OCI-LY7 (cell line): ENCODE data around the gene ZNF410. TPM values are rescaled to one million over a fixed set of nuclear protein-coding genes. Genes with fewer than 3 reads are reported as not detected.

Experiments
- BruUV-seq: library from RNA; stranded (reverse); fragments of 400-500 nt; replicated peaks from 2 replicates; lab custom pipeline; 2021; lab: Mats Ljungman, UMichigan
- CTCF ChIA-PET: fragments of 300-600 bp; sonication (Branson Sonifier 250); formaldehyde crosslinking; loops from one replicate; lab custom pipeline; 2022; ENCODE audit warnings: antibody characterized with exemption; ENCODE audit not compliant: unreplicated experiment; lab: Charles Lee
- POLR2A ChIA-PET: fragments of 300-600 bp; sonication (Branson Sonifier 250); formaldehyde crosslinking; loops from one replicate; lab custom pipeline; 2022; ENCODE audit warnings: antibody characterized with exemption; lab: Charles Lee
- DNase-seq: peaks from one replicate; pipeline ENCODE4 v3.0.0-alpha.2; 2015; ENCODE audit warnings: low spot score
- H2AFZ ChIP-seq: fragments of 200-600 bp; sonication (generic), shearing (Covaris generic); 2 replicates; pipeline ENCODE4 v1.6.1; 2014; ENCODE audit warnings: mild to moderate bottlenecking, antibody characterized with exemption, low read length, moderate library complexity
- H3K27ac ChIP-seq: fragments of 200-600 bp; sonication (generic); 2 replicates; pipeline ENCODE4 v1.5.1; 2014; ENCODE audit warnings: mixed run types, low read depth, mild to moderate bottlenecking, moderate library complexity, low read length, inconsistent platforms; ENCODE audit not compliant: poor library complexity, severe bottlenecking
- H3K36me3 ChIP-seq: fragments of 200-600 bp; sonication (generic); 2 replicates; pipeline ENCODE4 v1.6.1; 2014; ENCODE audit warnings: mild to moderate bottlenecking, antibody characterized with exemption, low read length, moderate library complexity, mixed read lengths; ENCODE audit not compliant: insufficient read depth
- H3K4me1 ChIP-seq: fragments of 200-600 bp; sonication (generic); 2 replicates; pipeline ENCODE4 v1.5.1; 2014; ENCODE audit warnings: mild to moderate bottlenecking, low read length; ENCODE audit not compliant: insufficient read depth, poor library complexity, severe bottlenecking
- H3K4me2 ChIP-seq: fragments of 200-600 bp; sonication (generic); 2 replicates; pipeline ENCODE4 v1.6.1; 2014; ENCODE audit warnings: mild to moderate bottlenecking, low read length
- H3K4me3 ChIP-seq: fragments of 200-600 bp; sonication (generic); 2 replicates; pipeline ENCODE4 v1.5.1; 2014; ENCODE audit warnings: mild to moderate bottlenecking, low read depth, low read length; ENCODE audit not compliant: poor library complexity, severe bottlenecking
- H3K79me2 ChIP-seq: fragments of 200-600 bp; sonication (generic); 2 replicates; pipeline ENCODE4 v1.6.1; 2016; ENCODE audit warnings: low read depth, mild to moderate bottlenecking, low read length, moderate library complexity, mixed read lengths; ENCODE audit not compliant: insufficient read depth
- H3K9me2 ChIP-seq: fragments of 200-600 bp; sonication (generic); 2 replicates; pipeline ENCODE4 v1.6.1; 2016; ENCODE audit warnings: mild to moderate bottlenecking, low read length, mixed read lengths; ENCODE audit not compliant: insufficient read depth
- H3K9me3 ChIP-seq: fragments of 200-600 bp; sonication (generic); 2 replicates; pipeline ENCODE4 v1.6.1; 2014; ENCODE audit warnings: mild to moderate bottlenecking, mixed run types, low read length, mixed read lengths
- H4K20me1 ChIP-seq: fragments of 200-600 bp; sonication (generic); 2 replicates; pipeline ENCODE4 v1.6.1; 2014; ENCODE audit warnings: mild to moderate bottlenecking, antibody characterized with exemption, low read length, moderate library complexity, mixed read lengths; ENCODE audit not compliant: insufficient read depth
- EZH2phosphoT487 ChIP-seq: fragments of 200-600 bp; sonication (generic); IDR thresholded peaks from 2 replicates; pipeline ENCODE4 v1.6.1; 2018; ENCODE audit warnings: low read depth, borderline replicate concordance, mild to moderate bottlenecking, mixed run types, antibody characterized with exemption, low read length, moderate library complexity, mixed read lengths
- intact Hi-C: fragments of 100-400 bp; cut with micrococcal nuclease; formaldehyde crosslinking; loops from one replicate; pipeline ENCODE4 v1.10.0; 2022; ENCODE audit not compliant: unreplicated experiment
- total RNA-seq, 2 experiments: library from RNA; depleted of rRNA in 1 of 2; stranded (reverse); fragments of >200 nt in 1 of 2; shearing (Covaris generic) in 1 of 2; gene quantifications; 2 replicates each; pipeline ENCODE4 v1.2.3, GENCODE V29; 2014 to 2022
- TF ChIP-seq, protein P1 (sequence below): fragments of 200-600 bp; sonication (generic); conservative IDR thresholded peaks from 2 replicates; pipeline ENCODE4 v1.5.1; 2014; ENCODE audit warnings: mild to moderate bottlenecking, antibody characterized with exemption, low read length, moderate library complexity, mixed read lengths

ZNF410 gene
- total RNA-seq, 2 experiments from 2014 or later: 41.6 to 45.2 TPM

DNA sequence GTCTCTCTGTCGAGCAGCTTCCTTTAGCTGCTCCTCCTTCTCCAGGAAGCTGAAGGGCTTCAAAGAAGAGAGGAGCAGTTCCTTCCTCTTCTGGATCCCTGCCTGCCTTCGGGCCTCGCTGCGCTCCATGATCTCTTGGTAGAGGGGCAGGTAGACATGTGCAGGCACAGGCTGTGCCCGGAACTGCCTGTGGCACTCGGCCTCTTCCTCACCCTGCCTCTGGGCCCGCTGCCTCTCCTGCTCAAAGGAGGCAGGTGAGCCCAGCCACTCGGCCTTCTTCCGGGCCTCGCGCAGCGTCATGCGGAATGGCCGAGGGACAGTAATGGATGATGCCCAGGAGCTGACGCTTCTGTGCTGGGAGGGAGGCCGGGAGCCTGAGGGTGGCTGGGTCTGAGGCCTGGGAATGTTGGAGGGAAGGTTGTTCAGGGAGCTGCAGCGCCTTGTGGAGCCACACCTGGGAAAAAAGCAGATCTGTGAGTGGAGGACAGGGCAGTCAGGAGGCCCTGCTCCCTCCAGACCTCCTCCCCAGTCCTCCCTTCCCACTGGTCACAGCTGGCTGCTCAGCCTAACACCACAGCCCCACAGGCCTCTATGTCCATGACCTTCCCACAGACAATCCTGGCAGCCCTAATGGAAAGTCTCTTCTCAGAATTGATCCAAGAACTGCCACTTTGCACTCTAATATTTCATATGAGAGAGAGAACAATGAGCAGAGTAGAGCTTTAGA, 57.9 kb downstream of the ZNF410 start:
- no peak overlapping the region for H3K4me3 ChIP-seq
- no peak overlapping the region for H3K27ac ChIP-seq
- no peaks in the 10 kb centered on the region for H3K36me3 ChIP-seq
- no peaks in the 10 kb centered on the region for H3K9me3 ChIP-seq
- H2AFZ ChIP-seq: no peak overlapping the region
- H3K4me1 ChIP-seq: peaks cover 6% of the 10 kb centered on the region
- no peak for DNase-seq
- ChIA-PET POLR2A (no interaction called here), CTCF (no interaction called here)
- H3K4me2 ChIP-seq: no peak overlapping the region
- intact Hi-C loops: no loop called here
- no peaks in the 10 kb centered on the region for H3K79me2 ChIP-seq
- H3K9me2 ChIP-seq: no peaks in the 10 kb centered on the region
- no peaks in the 10 kb centered on the region for H4K20me1 ChIP-seq
- no TSS peak for BruUV-seq
- TF ChIP-seq, protein P1, sequence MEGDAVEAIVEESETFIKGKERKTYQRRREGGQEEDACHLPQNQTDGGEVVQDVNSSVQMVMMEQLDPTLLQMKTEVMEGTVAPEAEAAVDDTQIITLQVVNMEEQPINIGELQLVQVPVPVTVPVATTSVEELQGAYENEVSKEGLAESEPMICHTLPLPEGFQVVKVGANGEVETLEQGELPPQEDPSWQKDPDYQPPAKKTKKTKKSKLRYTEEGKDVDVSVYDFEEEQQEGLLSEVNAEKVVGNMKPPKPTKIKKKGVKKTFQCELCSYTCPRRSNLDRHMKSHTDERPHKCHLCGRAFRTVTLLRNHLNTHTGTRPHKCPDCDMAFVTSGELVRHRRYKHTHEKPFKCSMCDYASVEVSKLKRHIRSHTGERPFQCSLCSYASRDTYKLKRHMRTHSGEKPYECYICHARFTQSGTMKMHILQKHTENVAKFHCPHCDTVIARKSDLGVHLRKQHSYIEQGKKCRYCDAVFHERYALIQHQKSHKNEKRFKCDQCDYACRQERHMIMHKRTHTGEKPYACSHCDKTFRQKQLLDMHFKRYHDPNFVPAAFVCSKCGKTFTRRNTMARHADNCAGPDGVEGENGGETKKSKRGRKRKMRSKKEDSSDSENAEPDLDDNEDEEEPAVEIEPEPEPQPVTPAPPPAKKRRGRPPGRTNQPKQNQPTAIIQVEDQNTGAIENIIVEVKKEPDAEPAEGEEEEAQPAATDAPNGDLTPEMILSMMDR: no peak
- TF ChIP-seq EZH2phosphoT487: no peak

DNA sequence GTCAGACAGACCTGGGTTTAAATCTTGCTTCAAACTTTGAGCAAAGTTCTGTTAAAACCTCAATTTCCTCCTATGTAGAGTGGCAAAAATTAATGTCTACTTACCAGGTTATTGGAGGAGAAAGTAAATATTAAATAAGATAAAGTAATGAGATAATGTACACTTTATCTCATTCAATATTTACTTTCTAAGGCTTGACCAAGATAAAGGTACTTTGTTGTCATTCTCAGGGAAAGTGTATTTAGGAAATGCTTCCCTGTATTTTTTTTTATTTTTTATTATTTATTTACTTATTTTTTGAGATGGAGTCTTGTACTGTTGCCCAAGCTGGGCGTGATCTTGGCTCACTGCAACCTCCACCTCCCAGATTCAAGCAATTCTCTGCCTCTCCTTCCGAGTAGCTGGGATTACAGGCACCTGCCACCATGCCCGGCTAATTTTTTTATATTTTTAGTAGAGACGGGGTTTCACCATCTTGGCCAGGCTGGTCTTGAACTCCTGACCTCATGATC, 58.6 kb downstream of the ZNF410 start:
- ChIA-PET CTCF (no interaction called here), POLR2A (no interaction called here)
- no peak for DNase-seq
- TF ChIP-seq, protein P1: no peak
- no peak for TF ChIP-seq EZH2phosphoT487
- intact Hi-C loops: no loop called here
- Histone ChIP-seq H3K79me2 (no peaks in the 10 kb centered on the region), H3K4me2 (no peak overlapping the region), H3K4me1 (peaks cover 6% of the 10 kb centered on the region), H3K9me3 (no peaks in the 10 kb centered on the region), H3K9me2 (no peaks in the 10 kb centered on the region), H3K36me3 (no peaks in the 10 kb centered on the region), H3K27ac (no peak overlapping the region), H4K20me1 (no peaks in the 10 kb centered on the region), H3K4me3 (no peak overlapping the region), H2AFZ (no peak overlapping the region)
- BruUV-seq: no TSS peak
